Tibial nerve (tissue), 4 donors: ENCODE results near the gene CD7. TPM values are rescaled to one million over a fixed set of nuclear protein-coding genes. Genes with fewer than 3 reads are reported as not detected.

Source experiments
- DNase-seq, 2 donors: peaks; one replicate each; pipeline ENCODE4 v3.0.0-alpha.2; 2019; ENCODE audit warnings: low spot score in 2 of 2
- H3K27ac ChIP-seq, 4 donors: fragments of 200-600 bp; sonication (generic) in 3 of 4; one replicate each; pipeline ENCODE4 v1.5.1; 2017 to 2019; ENCODE audit warnings: mild to moderate bottlenecking in 1 of 4
- H3K27me3 ChIP-seq, 2 donors: fragments of 200-600 bp; sonication (generic) in 1 of 2; one replicate each; pipeline versions ENCODE4 v1.5.1 to v1.6.0; 2017 to 2019
- H3K36me3 ChIP-seq, 3 donors: fragments of 200-600 bp; sonication (generic); one replicate each; pipeline ENCODE4 v1.5.1; 2018 to 2019
- H3K4me1 ChIP-seq, 4 donors: fragments of 200-600 bp; sonication (generic) in 3 of 4; one replicate each; pipeline ENCODE4 v1.5.1; 2017 to 2019
- H3K4me3 ChIP-seq, 4 donors: fragments of 200-600 bp; sonication (generic) in 3 of 4; one replicate each; pipeline ENCODE4 v1.5.1; 2017 to 2019; ENCODE audit warnings: mild to moderate bottlenecking in 1 of 4, moderate library complexity in 1 of 4
- H3K9me3 ChIP-seq, 4 donors: fragments of 200-600 bp; sonication (generic) in 3 of 4; one replicate each; pipeline ENCODE4 v1.5.1; 2017 to 2019
- CTCF ChIP-seq, 5 experiments: fragments of 200-600 bp in 3 of 5; fragments of 450-650 bp in 2 of 5; sonication (generic) in 3 of 5; IDR thresholded peaks; one replicate each; pipeline ENCODE4 v1.5.1; 2016 to 2019; ENCODE audit warnings: antibody characterized with exemption in 5 of 5, mild to moderate bottlenecking in 3 of 5, moderate library complexity in 2 of 5
- EP300 ChIP-seq, 2 donors: sonication (generic); formaldehyde crosslinking; IDR thresholded peaks; one replicate each; pipeline ENCODE4 v1.6.1; 2017; ENCODE audit warnings: antibody characterized with exemption in 2 of 2, mild to moderate bottlenecking in 1 of 2
- POLR2A ChIP-seq, 2 donors: fragments of 450-650 bp; IDR thresholded peaks; one replicate each; pipeline ENCODE4 v1.6.1; 2017; ENCODE audit warnings: antibody characterized with exemption in 2 of 2, mild to moderate bottlenecking in 2 of 2, moderate library complexity in 2 of 2
- WGBS, 2 donors: methylation state at CpG; one replicate each; pipeline ENCODE4 v1.1.5; 2018; 5-methylcytosine and 5-hydroxymethylcytosine counted together
- total RNA-seq, 4 donors: library from RNA; depleted of rRNA; stranded (reverse); fragments of >200 nt; gene quantifications; one replicate each; pipeline ENCODE4 v1.1.0, GENCODE V29; 2016

CD7 gene
- total RNA-seq, 4 donors from 2014 or later = 0.63 to 0.90 TPM; not detected in 2

GRCh38 chr17:82346342-82347300 lies 29.2 kb upstream of the CD7 start:
- no peaks in the 10 kb centered on the region for H3K36me3 ChIP-seq
- H3K9me3 ChIP-seq = no peaks in the 10 kb centered on the region
- H3K27ac ChIP-seq = no peak overlapping the region
- peaks cover 0 to 15% (median 1%) of the 10 kb centered on the region in 4 donors for H3K4me1 ChIP-seq
- peaks cover 0 to 16% of the 10 kb centered on the region in 2 donors for H3K27me3 ChIP-seq
- WGBS, 2 donors = 66% methylated on average over 27 to 28 of the region's 28 CpGs
- TF ChIP-seq POLR2A (IDR thresholded peaks at IDR 0.05) (no peak), EP300 (IDR thresholded peaks at IDR 0.05) (no peak), CTCF (IDR thresholded peaks at IDR 0.05) (no peak)
- H3K4me3 ChIP-seq = no peak overlapping the region
- no peak for DNase-seq

- Histone ChIP-seq H3K4me3 (no peak overlapping the region), H3K9me3 (peaks cover 0 to 4% (median 0%) of the 10 kb centered on the region in 4 donors), H3K27ac (no peak overlapping the region), H3K4me1 (peaks cover 0 to 14% (median 0%) of the 10 kb centered on the region in 4 donors), H3K36me3 (no peaks in the 10 kb centered on the region), H3K27me3 (peaks cover 0 to 16% of the 10 kb centered on the region in 2 donors)
- WGBS, 2 donors = 79 to 81% methylated on average over 36 to 42 of the region's 42 CpGs
- no peak for DNase-seq
- TF ChIP-seq CTCF (IDR thresholded peaks at IDR 0.05) (no peak), POLR2A (IDR thresholded peaks at IDR 0.05) (no peak), EP300 (IDR thresholded peaks at IDR 0.05) (no peak)
Observed at GRCh38 chr17:82345151-82345976, 28.0 kb upstream of the CD7 start.

GRCh38 chr17:82344175-82344907 lies 26.9 kb upstream of the CD7 start:
- 76 to 85% methylated on average over 21 to 24 of the region's 24 CpGs for WGBS, 2 donors
- no peaks in the 10 kb centered on the region for H3K36me3 ChIP-seq
- peaks cover 0 to 4% (median 0%) of the 10 kb centered on the region in 4 donors for H3K9me3 ChIP-seq
- peaks cover 0 to 16% of the 10 kb centered on the region in 2 donors for H3K27me3 ChIP-seq
- no peak for DNase-seq
- TF ChIP-seq EP300 (IDR thresholded peaks at IDR 0.05) = no peak
- no peak for TF ChIP-seq CTCF (IDR thresholded peaks at IDR 0.05)
- no peak for TF ChIP-seq POLR2A (IDR thresholded peaks at IDR 0.05)
- peaks cover 0 to 12% (median 0%) of the 10 kb centered on the region in 4 donors for H3K4me1 ChIP-seq
- no peak overlapping the region for H3K27ac ChIP-seq
- H3K4me3 ChIP-seq = no peak overlapping the region

- Histone ChIP-seq H3K27me3 (peaks cover 0 to 16% of the 10 kb centered on the region in 2 donors), H3K27ac (no peak overlapping the region), H3K4me1 (peaks cover 0 to 15% (median 0%) of the 10 kb centered on the region in 4 donors), H3K9me3 (peaks cover 0 to 4% (median 0%) of the 10 kb centered on the region in 4 donors), H3K4me3 (no peak overlapping the region), H3K36me3 (no peaks in the 10 kb centered on the region)
- 84 to 95% methylated on average over 5 of the region's 5 CpGs for WGBS, 2 donors
- DNase-seq = no peak
- TF ChIP-seq CTCF (IDR thresholded peaks at IDR 0.05) (no peak), POLR2A (IDR thresholded peaks at IDR 0.05) (no peak), EP300 (IDR thresholded peaks at IDR 0.05) (no peak)
Observed at GRCh38 chr17:82343560-82343959, 26.2 kb upstream of the CD7 start.
